SKM-1 (cell line): ENCODE data around the gene MYO15A.

Source experiments
- DNase-seq: peaks from one replicate; lab custom pipeline; 2025; ENCODE audit not compliant: unreplicated experiment; lab: John Stamatoyannopoulos, UW

MYO15A gene

GRCh38 chr17:18124345-18125126 lies 16.0 kb downstream of the MYO15A start:
- DNase-seq, result no peak

GRCh38 chr17:18129041-18129502 lies 20.5 kb downstream of the MYO15A start:
- no peak for DNase-seq

GRCh38 chr17:18132711-18133110 lies 24.2 kb downstream of the MYO15A start:
- DNase-seq, result no peak

- no peak for DNase-seq
These were observed 27.8 kb downstream of the MYO15A start for GRCh38 chr17:18136357-18136756.

GRCh38 chr17:18138065-18138749 lies 29.7 kb downstream of the MYO15A start:
- DNase-seq, result no peak

GRCh38 chr17:18139092-18139491 lies 30.5 kb downstream of the MYO15A start:
- no peak for DNase-seq

GRCh38 chr17:18139498-18139897 lies 30.9 kb downstream of the MYO15A start:
- no peak for DNase-seq

GRCh38 chr17:18139949-18140348 lies 31.4 kb downstream of the MYO15A start:
- peak; percentile 17 for DNase-seq

- no peak for DNase-seq
These were observed 32.1 kb downstream of the MYO15A start for GRCh38 chr17:18140648-18141047.

- peak; percentile 52 for DNase-seq
These were observed 32.8 kb downstream of the MYO15A start for GRCh38 chr17:18141210-18141803.

GRCh38 chr17:18142417-18142816 lies 33.9 kb downstream of the MYO15A start:
- DNase-seq, result no peak

GRCh38 chr17:18143044-18143936 lies 34.7 kb downstream of the MYO15A start:
- DNase-seq, result no peak

GRCh38 chr17:18144261-18144660 lies 35.7 kb downstream of the MYO15A start:
- DNase-seq, result no peak

- DNase-seq, result no peak
These were observed 36.3 kb downstream of the MYO15A start for GRCh38 chr17:18144855-18145254.

- DNase-seq, result no peak
These were observed 37.3 kb downstream of the MYO15A start for GRCh38 chr17:18145811-18146210.

GRCh38 chr17:18146259-18146658 lies 37.7 kb downstream of the MYO15A start:
- no peak for DNase-seq

GRCh38 chr17:18146980-18147379 lies 38.4 kb downstream of the MYO15A start:
- DNase-seq, result no peak

GRCh38 chr17:18148586-18148985 lies 40.0 kb downstream of the MYO15A start:
- DNase-seq, result no peak

GRCh38 chr17:18151290-18151689 lies 42.7 kb downstream of the MYO15A start:
- no peak for DNase-seq

GRCh38 chr17:18155179-18155578 lies 46.6 kb downstream of the MYO15A start:
- DNase-seq, result no peak
